ENCODE measurements around the gene C1R. TPM values are rescaled to one million over a fixed set of nuclear protein-coding genes. Genes with fewer than 3 reads are reported as not detected.
"Not testable (repeated sequence)": the region's sequence is repeated elsewhere in the genome, so short reads cannot be mapped to it uniquely, and the experiment has no call there.

C1R gene
- total RNA-seq, 1 experiment from 2014 or later, result 9.6 TPM

DNA sequence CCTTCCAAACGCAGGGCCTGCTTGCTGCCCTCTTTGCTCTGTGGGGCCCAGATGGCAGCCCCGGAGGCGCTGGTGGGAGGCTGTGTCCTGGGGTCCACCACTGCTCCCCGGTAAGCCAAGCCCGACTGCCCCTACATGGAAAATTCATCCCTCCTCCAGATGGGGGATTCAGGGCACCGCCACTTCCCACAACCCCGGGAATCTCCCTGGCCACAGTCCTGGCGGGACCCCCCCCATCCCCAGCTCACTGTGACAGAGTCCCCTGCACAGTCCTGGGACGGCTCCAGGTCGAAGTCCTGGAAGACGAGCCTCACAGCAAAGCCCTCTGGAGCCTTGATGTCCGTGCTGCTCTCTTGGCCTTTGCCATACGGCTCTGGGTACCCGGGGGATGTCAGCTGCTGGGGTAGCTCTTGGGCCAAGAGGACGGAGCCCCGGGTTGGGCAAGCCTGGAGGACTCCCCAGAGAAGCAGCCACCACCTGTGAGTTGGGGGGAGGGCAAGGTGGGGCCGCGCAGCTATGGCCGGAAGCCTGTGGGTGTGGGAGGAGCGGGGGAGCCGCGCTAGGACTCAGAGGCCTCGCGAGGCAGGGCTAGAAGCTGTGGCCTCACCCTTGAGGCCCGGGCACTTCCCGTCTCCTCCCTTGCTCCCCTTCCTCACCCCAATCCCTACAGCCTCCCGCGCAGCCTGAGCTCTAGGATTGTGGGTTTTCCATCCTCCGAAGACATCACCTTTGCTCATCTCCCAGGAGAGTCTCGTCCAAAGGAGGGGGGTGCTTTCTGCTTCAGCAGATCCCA, 16.0 kb upstream of the C1R start:
- Histone ChIP-seq H3K9me2 (replicated peaks; ENCODE audit: low read length) (no peaks in the 10 kb centered on the region), H3K36me3 (ENCODE audit: low read depth, low read length) (peaks cover 5% of the 10 kb centered on the region; the same call in 1 of the 2 replicates), H3K27ac (ENCODE audit: low read length) (peak overlapping the region; percentile 58), H4K20me1 (ENCODE audit: low read length) (no peaks in the 10 kb centered on the region), H3K9ac (ENCODE audit: low read length) (peak overlapping the region; percentile 84), H3F3A (ENCODE audit: low read length, unreplicated experiment) (no peaks in the 10 kb centered on the region), H3K27me3 (ENCODE audit: low read length) (no peaks in the 10 kb centered on the region), H3K4me1 (ENCODE audit: insufficient read depth, low read length) (no peaks in the 10 kb centered on the region; the same call in 1 of the 2 replicates), H3K79me2 (ENCODE audit: low read length) (peaks cover 19% of the 10 kb centered on the region; the same call in 1 of the 2 replicates), H3K4me2 (ENCODE audit: low read length) (peak overlapping the region; percentile 82), H3K4me3 (ENCODE audit: low read length) (peak overlapping the region; percentile 92), H3K9me3 (ENCODE audit: low read length) (no peaks in the 10 kb centered on the region), H2AFZ (ENCODE audit: low read length) (peak overlapping the region; percentile 80)
- ATAC-seq, result peak; percentile 91
- peak; percentile 64 for DNase-seq
- POLR2A ChIA-PET (ENCODE audit: unreplicated experiment), result interaction anchor here (1.1 kb wide), 1 partner anchor 164 kb away, joined by 10 read pairs; the partner anchor contains the start of gene C12orf57
- TF ChIP-seq EZH2 (IDR thresholded peaks at IDR 0.05; ENCODE audit: low read length, unreplicated experiment) (no peak), EZH2phosphoT487 (IDR thresholded peaks at IDR 0.05; ENCODE audit: borderline replicate concordance, low read length) (no peak)
- TF ChIP-seq, protein P1, sequence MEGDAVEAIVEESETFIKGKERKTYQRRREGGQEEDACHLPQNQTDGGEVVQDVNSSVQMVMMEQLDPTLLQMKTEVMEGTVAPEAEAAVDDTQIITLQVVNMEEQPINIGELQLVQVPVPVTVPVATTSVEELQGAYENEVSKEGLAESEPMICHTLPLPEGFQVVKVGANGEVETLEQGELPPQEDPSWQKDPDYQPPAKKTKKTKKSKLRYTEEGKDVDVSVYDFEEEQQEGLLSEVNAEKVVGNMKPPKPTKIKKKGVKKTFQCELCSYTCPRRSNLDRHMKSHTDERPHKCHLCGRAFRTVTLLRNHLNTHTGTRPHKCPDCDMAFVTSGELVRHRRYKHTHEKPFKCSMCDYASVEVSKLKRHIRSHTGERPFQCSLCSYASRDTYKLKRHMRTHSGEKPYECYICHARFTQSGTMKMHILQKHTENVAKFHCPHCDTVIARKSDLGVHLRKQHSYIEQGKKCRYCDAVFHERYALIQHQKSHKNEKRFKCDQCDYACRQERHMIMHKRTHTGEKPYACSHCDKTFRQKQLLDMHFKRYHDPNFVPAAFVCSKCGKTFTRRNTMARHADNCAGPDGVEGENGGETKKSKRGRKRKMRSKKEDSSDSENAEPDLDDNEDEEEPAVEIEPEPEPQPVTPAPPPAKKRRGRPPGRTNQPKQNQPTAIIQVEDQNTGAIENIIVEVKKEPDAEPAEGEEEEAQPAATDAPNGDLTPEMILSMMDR (conservative IDR thresholded peaks at IDR 0.05; ENCODE audit: low read depth, low read length), result no peak
- intact Hi-C loops (cut with micrococcal nuclease), result loop anchor here (2.0 kb wide), 1 partner anchor 47 kb away; the partner anchor contains the start of gene C1S
- TSS peak; percentile 48 for BruUV-seq (replicated peaks)
- CTCF ChIA-PET, result interaction anchor here (0.9 kb wide), 1 partner anchor 47 kb away, joined by 3 read pairs; no protein-coding TSS in a partner anchor

DNA sequence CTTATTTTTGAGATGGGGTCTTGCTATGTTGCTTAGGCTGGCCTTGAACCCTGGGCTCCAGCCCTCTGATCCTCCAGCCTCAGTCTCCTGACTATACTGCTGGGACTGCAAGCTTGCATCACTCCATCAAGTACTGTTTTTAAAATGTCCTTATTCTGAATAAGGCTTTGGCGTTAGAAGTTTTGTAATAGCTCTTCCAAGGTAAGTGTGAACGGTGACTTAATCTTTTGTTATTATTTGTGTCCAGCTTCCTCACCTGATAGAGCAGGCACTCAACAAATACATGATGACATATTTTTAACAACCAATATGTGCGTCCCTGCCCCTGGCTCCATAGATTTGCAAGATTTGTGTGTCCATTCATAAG, 15.4 kb upstream of the C1R start:
- BruUV-seq (replicated peaks), result no TSS peak
- H3F3A ChIP-seq (ENCODE audit: low read length, unreplicated experiment), result no peaks in the 10 kb centered on the region
- no peak for ATAC-seq
- no peak overlapping the region for H3K27ac ChIP-seq (ENCODE audit: low read length)
- TF ChIP-seq EZH2 (IDR thresholded peaks at IDR 0.05; ENCODE audit: low read length, unreplicated experiment), result no peak
- TF ChIP-seq EZH2phosphoT487 (IDR thresholded peaks at IDR 0.05; ENCODE audit: borderline replicate concordance, low read length), result no peak
- TF ChIP-seq, protein P1 (conservative IDR thresholded peaks at IDR 0.05; ENCODE audit: low read depth, low read length), result no peak
- no peaks in the 10 kb centered on the region for H3K27me3 ChIP-seq (ENCODE audit: low read length)
- H3K36me3 ChIP-seq (ENCODE audit: low read depth, low read length), result peaks cover 5% of the 10 kb centered on the region; the same call in 1 of the 2 replicates
- intact Hi-C loops (cut with micrococcal nuclease), result loop anchor here (2.0 kb wide), 1 partner anchor 47 kb away; the partner anchor contains the start of gene C1S
- no peaks in the 10 kb centered on the region; the same call in 1 of the 2 replicates for H3K4me1 ChIP-seq (ENCODE audit: insufficient read depth, low read length)
- ChIA-PET POLR2A (ENCODE audit: unreplicated experiment) (no interaction called here), CTCF (interaction anchor here (0.6 to 0.9 kb wide), 2 partner anchors 46 to 89 kb away, joined by 3 read pairs; partner anchors contain the start of gene LPCAT3)
- DNase-seq, result peak; percentile 11
- no peaks in the 10 kb centered on the region for H3K9me3 ChIP-seq (ENCODE audit: low read length)
- no peaks in the 10 kb centered on the region for H4K20me1 ChIP-seq (ENCODE audit: low read length)
- peaks cover 19% of the 10 kb centered on the region; the same call in 1 of the 2 replicates for H3K79me2 ChIP-seq (ENCODE audit: low read length)
- H3K4me2 ChIP-seq (ENCODE audit: low read length), result peak overlapping the region; percentile 82
- peak overlapping the region; percentile 80 for H2AFZ ChIP-seq (ENCODE audit: low read length)
- H3K9ac ChIP-seq (ENCODE audit: low read length), result peak overlapping the region; percentile 84
- H3K9me2 ChIP-seq (replicated peaks; ENCODE audit: low read length), result no peaks in the 10 kb centered on the region
- peak overlapping the region; percentile 92 for H3K4me3 ChIP-seq (ENCODE audit: low read length)

DNA sequence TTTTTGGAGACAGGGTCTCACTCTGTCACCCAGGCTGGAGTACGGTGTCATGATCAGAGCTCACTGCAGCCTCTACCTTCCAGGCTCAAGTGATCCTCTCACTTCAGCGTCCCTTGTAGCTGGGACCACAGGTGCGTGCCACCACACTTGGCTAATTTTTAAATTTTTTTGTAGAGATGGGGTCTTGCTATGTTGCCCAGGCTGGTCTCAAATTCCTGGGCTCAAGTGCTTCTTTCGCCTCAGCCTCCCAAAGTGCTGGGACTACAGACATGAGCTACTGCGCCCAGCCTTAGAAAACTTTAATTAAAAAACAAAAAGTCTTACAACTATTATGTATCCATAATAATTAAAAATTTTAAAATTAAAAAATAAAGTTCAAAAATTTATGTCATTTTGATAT, 14.9 kb upstream of the C1R start:
- intact Hi-C loops (cut with micrococcal nuclease); POLR2A ChIA-PET (ENCODE audit: unreplicated experiment): not testable (repeated sequence)
- peaks cover 19% of the 10 kb centered on the region; the same call in 1 of the 2 replicates for H3K79me2 ChIP-seq (ENCODE audit: low read length)

More for the DNA sequence above, 14.9 kb upstream of the C1R start:
- not testable (repeated sequence) for H3K36me3 ChIP-seq (ENCODE audit: low read depth, low read length); H3K4me1 ChIP-seq (ENCODE audit: insufficient read depth, low read length); H3F3A ChIP-seq (ENCODE audit: low read length, unreplicated experiment); H2AFZ ChIP-seq (ENCODE audit: low read length); H4K20me1 ChIP-seq (ENCODE audit: low read length); H3K27me3 ChIP-seq (ENCODE audit: low read length); H3K4me3 ChIP-seq (ENCODE audit: low read length); BruUV-seq (replicated peaks); H3K9ac ChIP-seq (ENCODE audit: low read length); H3K4me2 ChIP-seq (ENCODE audit: low read length); DNase-seq; ATAC-seq; H3K27ac ChIP-seq (ENCODE audit: low read length); H3K9me3 ChIP-seq (ENCODE audit: low read length); H3K9me2 ChIP-seq (replicated peaks; ENCODE audit: low read length)
- CTCF ChIA-PET, result interaction anchor here (0.6 to 0.9 kb wide), 2 partner anchors 46 to 89 kb away, joined by 3 read pairs; partner anchors contain the start of gene LPCAT3
